ENCODE results near the gene RPGR.
A peak's percentile ranks its signal among the peaks of the same experiment; 100 is the strongest.

RPGR gene

GRCh38 chrX:38327007-38327774 is at the start of gene RPGR:
RPGR (minus strand) TSS chrX:38327509; CDS start chrX:38327367, 142 bp downstream.
- peak; percentile 79 to 89 (median 81) for DNase-seq (ENCODE audit: low read depth in 3 of 3)

GRCh38 chrX:38376747-38377146 is 49.4 kb upstream of the RPGR start:
- no peak for DNase-seq (ENCODE audit: low read depth in 3 of 3)

GRCh38 chrX:38375891-38376290 is 48.6 kb upstream of the RPGR start:
- no peak for DNase-seq (ENCODE audit: low read depth in 3 of 3)

GRCh38 chrX:38374431-38374830 is 47.1 kb upstream of the RPGR start:
- no peak for DNase-seq (ENCODE audit: low read depth in 3 of 3)

- no peak for DNase-seq (ENCODE audit: low read depth in 3 of 3)
These were observed 44.3 kb upstream of the RPGR start for GRCh38 chrX:38371641-38372040.

- no peak for DNase-seq (ENCODE audit: low read depth in 3 of 3)
These were observed 41.5 kb upstream of the RPGR start for GRCh38 chrX:38368774-38369173.

- no peak for DNase-seq (ENCODE audit: low read depth in 3 of 3)
These were observed 38.6 kb upstream of the RPGR start for GRCh38 chrX:38365954-38366353.

- no peak for DNase-seq (ENCODE audit: low read depth in 3 of 3)
These were observed 35.7 kb upstream of the RPGR start for GRCh38 chrX:38363046-38363445.

GRCh38 chrX:38357747-38358673 is 30.7 kb upstream of the RPGR start:
- DNase-seq (ENCODE audit: low read depth in 3 of 3), result no peak

GRCh38 chrX:38356401-38356800 is 29.1 kb upstream of the RPGR start:
- no peak for DNase-seq (ENCODE audit: low read depth in 3 of 3)

GRCh38 chrX:38352362-38352761 is 25.1 kb upstream of the RPGR start, which contains the start of gene OTC:
OTC (plus strand) TSS chrX:38352604; CDS start chrX:38352697, 93 bp downstream.
- no peak for DNase-seq (ENCODE audit: low read depth in 3 of 3)

GRCh38 chrX:38351346-38351745 is 24.0 kb upstream of the RPGR start:
- no peak for DNase-seq (ENCODE audit: low read depth in 3 of 3)

GRCh38 chrX:38347136-38347535 is 19.8 kb upstream of the RPGR start:
- DNase-seq (ENCODE audit: low read depth in 3 of 3), result no peak

GRCh38 chrX:38346150-38346549 is 18.8 kb upstream of the RPGR start:
- no peak for DNase-seq (ENCODE audit: low read depth in 3 of 3)

GRCh38 chrX:38342853-38343778 is 15.8 kb upstream of the RPGR start:
- no peak for DNase-seq (ENCODE audit: low read depth in 3 of 3)

GRCh38 chrX:38341442-38341841 is 14.1 kb upstream of the RPGR start:
- no peak for DNase-seq (ENCODE audit: low read depth in 3 of 3)

- no peak for DNase-seq (ENCODE audit: low read depth in 3 of 3)
These were observed 9.4 kb upstream of the RPGR start for GRCh38 chrX:38336538-38337240.

GRCh38 chrX:38335382-38335781 is 8.1 kb upstream of the RPGR start:
- no peak for DNase-seq (ENCODE audit: low read depth in 3 of 3)

- no peak for DNase-seq (ENCODE audit: low read depth in 3 of 3)
These were observed 5.2 kb upstream of the RPGR start for GRCh38 chrX:38332505-38332904.

GRCh38 chrX:38327775-38328081 is 419 bp upstream of the RPGR start:
- no peak for DNase-seq (ENCODE audit: low read depth in 3 of 3)

GRCh38 chrX:38326086-38326485 is 1.2 kb downstream of the RPGR start:
- no peak for DNase-seq (ENCODE audit: low read depth in 3 of 3)
